H9 (cell line): ENCODE data around the gene PLA2G4E. TPM values are rescaled to one million over a fixed set of nuclear protein-coding genes. Genes with fewer than 3 reads are reported as not detected.

Experiments
- DNase-seq: peaks from one replicate; pipeline ENCODE4 v3.0.0-alpha.2; 2017
- H2AFZ ChIP-seq: one replicate; pipeline ENCODE4 v1.6.1; 2013; ENCODE audit warnings: mild to moderate bottlenecking, low read length, control low read depth, moderate library complexity
- H2AK5ac ChIP-seq: 2 replicates; pipeline ENCODE4 v1.6.1; 2013; ENCODE audit warnings: low read length, control low read depth, mixed read lengths; ENCODE audit not compliant: insufficient read length
- H2BK120ac ChIP-seq: one replicate; pipeline ENCODE4 v1.6.1; 2013; ENCODE audit warnings: low read depth, mild to moderate bottlenecking, low read length, control low read depth, inconsistent platforms; ENCODE audit not compliant: poor library complexity, severe bottlenecking
- H2BK12ac ChIP-seq: 2 replicates; pipeline ENCODE4 v1.6.1; 2013; ENCODE audit warnings: low read length, control low read depth, mixed read lengths, low read depth; ENCODE audit not compliant: insufficient read length
- H2BK15ac ChIP-seq: 2 replicates; pipeline ENCODE4 v1.6.1; 2013; ENCODE audit warnings: low read depth, low read length, control low read depth
- H2BK20ac ChIP-seq: one replicate; pipeline ENCODE4 v1.6.1; 2013; ENCODE audit warnings: low read depth, mild to moderate bottlenecking, low read length, control low read depth, inconsistent platforms; ENCODE audit not compliant: poor library complexity, severe bottlenecking
- H2BK5ac ChIP-seq: 2 replicates; pipeline ENCODE4 v1.6.1; 2013; ENCODE audit warnings: low read length, control low read depth, mixed read lengths; ENCODE audit not compliant: insufficient read length
- H3K14ac ChIP-seq: 2 replicates; pipeline ENCODE4 v1.6.1; 2013; ENCODE audit warnings: low read length, control low read depth; ENCODE audit not compliant: insufficient read depth
- H3K18ac ChIP-seq: 2 replicates; pipeline ENCODE4 v1.6.1; 2013; ENCODE audit warnings: low read depth, mild to moderate bottlenecking, mixed read lengths, low read length, control low read depth; ENCODE audit not compliant: insufficient read length
- H3K23ac ChIP-seq: 2 replicates; pipeline ENCODE4 v1.6.1; 2013; ENCODE audit warnings: low read length, control low read depth, mixed read lengths, low read depth; ENCODE audit not compliant: insufficient read length
- H3K23me2 ChIP-seq: 2 replicates; pipeline ENCODE4 v1.6.1; 2013; ENCODE audit warnings: low read depth, mild to moderate bottlenecking, mixed read lengths, low read length, control low read depth; ENCODE audit not compliant: insufficient read length, poor library complexity, severe bottlenecking
- H3K27ac ChIP-seq: 2 replicates; pipeline ENCODE4 v1.5.1; 2013; ENCODE audit warnings: low read length, control low read depth, mixed read lengths, low read depth; ENCODE audit not compliant: insufficient read length
- H3K27me3 ChIP-seq: 2 replicates; pipeline ENCODE4 v1.6.1; 2013; ENCODE audit warnings: low read length, control low read depth, inconsistent platforms; ENCODE audit not compliant: insufficient read depth
- H3K4ac ChIP-seq: 2 replicates; pipeline ENCODE4 v1.6.1; 2013; ENCODE audit warnings: low read depth, mild to moderate bottlenecking, control low read depth, inconsistent platforms, low read length, moderate library complexity
- H3K4me1 ChIP-seq: 2 replicates; pipeline ENCODE4 v1.6.1; 2013; ENCODE audit warnings: low read length, control low read depth, inconsistent platforms; ENCODE audit not compliant: insufficient read depth
- H3K4me2 ChIP-seq: 2 replicates; pipeline ENCODE4 v1.6.1; 2013; ENCODE audit warnings: low read length, control low read depth, mixed read lengths; ENCODE audit not compliant: insufficient read length, insufficient read depth
- H3K56ac ChIP-seq: 2 replicates; pipeline ENCODE4 v1.6.1; 2013; ENCODE audit warnings: low read depth, mild to moderate bottlenecking, mixed read lengths, low read length, control low read depth; ENCODE audit not compliant: insufficient read length
- H3K79me1 ChIP-seq: 2 replicates; pipeline ENCODE4 v1.6.1; 2013; ENCODE audit warnings: low read depth, mild to moderate bottlenecking, moderate library complexity, low read length, control low read depth, inconsistent platforms; ENCODE audit not compliant: insufficient read depth, poor library complexity, severe bottlenecking
- H3K79me2 ChIP-seq: 2 replicates; pipeline ENCODE4 v1.6.1; 2013; ENCODE audit warnings: low read length, control low read depth, inconsistent platforms; ENCODE audit not compliant: insufficient read depth
- H3K9ac ChIP-seq: 2 replicates; pipeline ENCODE4 v1.6.1; 2013; ENCODE audit warnings: low read length, control low read depth, mixed read lengths; ENCODE audit not compliant: insufficient read length; ENCODE audit errors: extremely low read depth
- H3K9me3 ChIP-seq: one replicate; pipeline ENCODE4 v1.6.1; 2013; ENCODE audit warnings: low read depth, low read length, inconsistent platforms; ENCODE audit not compliant: control insufficient read depth
- H3T11ph ChIP-seq: one replicate; pipeline ENCODE4 v1.6.1; 2013; ENCODE audit warnings: mild to moderate bottlenecking, low read length, control low read depth, inconsistent platforms
- H4K20me1 ChIP-seq: one replicate; pipeline ENCODE4 v1.6.1; 2013; ENCODE audit not compliant: control insufficient read depth, insufficient read length, insufficient read depth
- H4K5ac ChIP-seq: 2 replicates; pipeline ENCODE4 v1.6.1; 2013; ENCODE audit warnings: low read depth, mild to moderate bottlenecking, mixed read lengths, low read length, control low read depth; ENCODE audit not compliant: insufficient read length
- H4K8ac ChIP-seq: replicated peaks from 2 replicates; pipeline ENCODE4 v1.6.1; 2013; ENCODE audit warnings: low read length, control low read depth, mixed read lengths, low read depth; ENCODE audit not compliant: insufficient read length
- H4K91ac ChIP-seq: 2 replicates; pipeline ENCODE4 v1.6.1; 2013; ENCODE audit warnings: low read depth, mild to moderate bottlenecking, moderate library complexity, mixed read lengths, low read length, control low read depth; ENCODE audit not compliant: insufficient read length
- H3K27ac Mint-ChIP-seq, 3 experiments: 2 replicates in 2 of 3; 3 replicates in 1 of 3; pipeline ENCODE4 v1.8.0; 2020 to 2021; ENCODE audit warnings: mixed read lengths in 3 of 3, mild to moderate bottlenecking in 1 of 3, moderate library complexity in 1 of 3
- H3K27me3 Mint-ChIP-seq: 2 replicates; pipeline ENCODE4 v1.8.0; 2021; ENCODE audit warnings: low read depth, mild to moderate bottlenecking, moderate library complexity, mixed read lengths
- H3K36me3 Mint-ChIP-seq, 3 experiments: 2 replicates in 2 of 3; 3 replicates in 1 of 3; pipeline ENCODE4 v1.8.0; 2020 to 2021; ENCODE audit warnings: low read depth in 3 of 3, mixed read lengths in 3 of 3; ENCODE audit not compliant: insufficient read depth in 1 of 3
- H3K4me1 Mint-ChIP-seq, 2 experiments: 2 replicates each; pipeline ENCODE4 v1.8.0; 2020; ENCODE audit warnings: mixed read lengths in 2 of 2
- H3K4me3 Mint-ChIP-seq, 2 experiments: 2 replicates in 1 of 2; 3 replicates in 1 of 2; pipeline ENCODE4 v1.8.0; 2020 to 2021; ENCODE audit warnings: mild to moderate bottlenecking in 2 of 2, mixed read lengths in 2 of 2, moderate library complexity in 1 of 2
- H3K9me3 Mint-ChIP-seq, 2 experiments: 2 replicates in 1 of 2; 3 replicates in 1 of 2; pipeline ENCODE4 v1.8.0; 2020; ENCODE audit warnings: mild to moderate bottlenecking in 2 of 2, mixed read lengths in 2 of 2, moderate library complexity in 1 of 2
- CTCF ChIP-seq: fragments of 200-600 bp; sonication (generic); conservative IDR thresholded peaks from 3 replicates; pipeline ENCODE4 v1.8.0; 2021; ENCODE audit warnings: antibody characterized with exemption, mild to moderate bottlenecking
- WGBS: extraction: QIAGEN DNeasy Blood & Tissue Kit; methylation state at CpG from one replicate; pipeline ENCODE4 v1.1.7; 2013; ENCODE audit warnings: missing lambda C conversion rate, low lambda C conversion rate, mixed read lengths; ENCODE audit not compliant: insufficient read length; ENCODE audit errors: extremely low coverage; 5-methylcytosine and 5-hydroxymethylcytosine counted together
- total RNA-seq: library from RNA; stranded (reverse); gene quantifications from 2 replicates; pipeline ENCODE4 v1.2.1, GENCODE V29; 2021

Gene PLA2G4E
- total RNA-seq, 1 experiment from 2014 or later: not detected

DNA sequence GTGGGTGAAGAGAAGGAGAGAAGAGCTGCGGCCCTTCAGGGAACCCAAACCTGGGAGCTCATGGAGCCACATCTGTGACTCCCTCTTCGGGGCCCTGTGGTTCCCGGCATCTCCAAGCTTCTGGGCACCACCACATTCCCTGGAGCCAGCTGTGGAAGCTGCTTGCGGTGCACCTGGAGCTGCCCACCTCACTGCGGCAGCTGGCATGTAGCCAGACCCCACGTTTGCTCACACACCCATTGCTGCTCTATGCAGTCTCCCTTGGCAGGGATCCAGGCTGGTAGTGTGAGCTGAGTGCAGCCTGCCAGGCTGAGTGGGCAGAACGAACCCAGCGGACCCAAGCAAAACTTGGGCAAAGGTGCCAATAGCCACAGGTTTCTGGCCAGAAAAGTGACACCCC, 16.8 kb upstream of the PLA2G4E start:
- Histone ChIP-seq H3K27me3 (no peaks in the 10 kb centered on the region), H3K79me2 (no peaks in the 10 kb centered on the region), H4K8ac (no peak overlapping the region), H3K27ac (no peak overlapping the region), H2BK12ac (no peak overlapping the region), H4K20me1 (no peaks in the 10 kb centered on the region), H4K91ac (no peak overlapping the region), H3K4me2 (no peak overlapping the region), H2BK20ac (no peak overlapping the region), H4K5ac (no peak overlapping the region), H3K4me1 (peaks cover 9% of the 10 kb centered on the region; the same call in 1 of the 2 replicates), H3K23ac (no peak overlapping the region), H3K56ac (no peak overlapping the region), H3T11ph (no peak overlapping the region), H3K79me1 (no peaks in the 10 kb centered on the region), H3K23me2 (no peaks in the 10 kb centered on the region), H2BK15ac (no peak overlapping the region), H3K4ac (no peak overlapping the region), H3K9ac (no peak overlapping the region), H3K18ac (no peak overlapping the region), H3K9me3 (no peaks in the 10 kb centered on the region), H2AFZ (no peak overlapping the region), H2AK5ac (no peak overlapping the region), H2BK5ac (no peak overlapping the region), H2BK120ac (no peak overlapping the region), H3K14ac (no peak overlapping the region)
- no peak for DNase-seq
- H3K9me3 Mint-ChIP-seq: peaks cover 0 to 4% of the 10 kb centered on the region in 2 experiments; a peak in 1 of 5 replicates
- H3K36me3 Mint-ChIP-seq: no peaks in the 10 kb centered on the region; a peak in 1 of 7 replicates
- TF ChIP-seq CTCF: no peak
- H3K4me1 Mint-ChIP-seq: peaks cover 14% of the 10 kb centered on the region in 2 experiments
- no peak overlapping the region for H3K4me3 Mint-ChIP-seq
- no peak overlapping the region for H3K27ac Mint-ChIP-seq
- H3K27me3 Mint-ChIP-seq: no peaks in the 10 kb centered on the region
- no CpG with 5 or more reads among the region's 8 CpGs for WGBS
